Ammon's horn (tissue), 1 donor: ENCODE data around the gene ALDOA.

Experiments
- DNase-seq: peaks from one replicate; pipeline ENCODE4 v3.0.0-alpha.2; 2016; ENCODE audit warnings: low spot score

Gene ALDOA

GRCh38 chr16:30069611-30070462 lies 4.3 kb downstream of the ALDOA start:
- no peak for DNase-seq

GRCh38 chr16:30070490-30070889 lies 4.9 kb downstream of the ALDOA start:
- DNase-seq: no peak

DNA sequence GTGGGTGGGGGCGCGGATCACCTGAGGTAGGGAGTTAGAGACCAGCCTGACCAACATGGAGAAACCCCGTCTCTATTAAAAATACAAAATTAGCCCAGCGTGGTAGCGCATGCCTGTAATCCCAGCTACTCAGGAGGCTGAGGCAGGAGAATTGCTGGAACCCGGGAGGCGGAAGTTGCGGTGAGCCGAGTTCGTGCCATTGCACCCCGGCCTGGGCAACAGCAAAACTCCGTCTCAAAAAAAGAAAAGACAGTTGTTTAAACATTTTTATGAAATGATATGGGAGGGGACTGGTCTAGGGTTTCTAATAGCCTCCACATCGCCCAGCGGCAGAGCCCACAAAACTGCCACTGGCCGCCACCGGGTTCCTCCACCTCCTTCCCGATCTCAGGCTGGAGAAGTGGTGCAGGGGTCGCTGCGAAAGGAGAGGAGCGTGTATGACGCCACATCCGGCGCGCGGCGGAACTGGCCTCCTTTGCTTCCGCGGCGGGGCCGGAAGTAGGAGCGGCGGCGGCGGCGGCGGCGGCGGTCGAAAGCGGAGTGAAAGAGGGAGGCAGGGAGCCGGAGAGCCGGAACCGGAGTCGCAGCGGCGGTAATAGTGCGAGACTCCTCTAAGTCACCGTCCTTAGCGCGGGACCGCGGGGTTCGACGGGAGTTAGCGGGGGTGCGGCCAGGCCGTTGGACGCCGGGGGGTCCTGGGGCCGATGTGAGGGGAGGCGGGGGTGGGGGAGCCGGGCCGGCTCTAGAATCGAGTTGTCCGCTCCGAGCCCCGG lies 10.1 kb downstream of the ALDOA start, which contains the start of gene PPP4C:
TSS of gene PPP4C (plus strand) at position 492 of the 773 bp plus-strand sequence. CDS start 384 bp downstream, outside the sequence.
- peak; percentile 94 for DNase-seq

DNA sequence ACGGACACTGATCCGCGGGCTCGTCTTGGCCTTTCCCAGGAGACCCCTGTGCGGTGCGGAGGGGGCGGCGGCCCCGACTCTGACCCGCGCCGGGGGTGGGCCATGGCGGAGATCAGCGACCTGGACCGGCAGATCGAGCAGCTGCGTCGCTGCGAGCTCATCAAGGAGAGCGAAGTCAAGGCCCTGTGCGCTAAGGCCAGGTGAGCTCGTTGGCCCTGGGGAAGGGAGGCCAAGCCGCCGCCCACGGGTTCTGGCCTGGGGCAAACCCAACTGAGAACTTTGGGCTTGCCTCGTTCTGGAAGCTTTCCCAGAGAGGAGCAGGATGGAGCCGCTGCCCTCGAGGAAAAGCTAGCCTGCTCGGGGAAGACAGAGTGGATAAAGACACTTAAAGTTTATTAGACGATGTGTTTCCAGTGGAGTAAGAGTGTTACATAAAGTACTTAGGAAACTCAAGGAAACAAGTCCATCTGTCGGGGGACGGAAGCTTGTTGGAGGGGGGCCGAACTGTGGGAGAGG lies 10.8 kb downstream of the ALDOA start:
- no peak for DNase-seq

GRCh38 chr16:30077656-30078055 lies 12.1 kb downstream of the ALDOA start:
- no peak for DNase-seq

DNA sequence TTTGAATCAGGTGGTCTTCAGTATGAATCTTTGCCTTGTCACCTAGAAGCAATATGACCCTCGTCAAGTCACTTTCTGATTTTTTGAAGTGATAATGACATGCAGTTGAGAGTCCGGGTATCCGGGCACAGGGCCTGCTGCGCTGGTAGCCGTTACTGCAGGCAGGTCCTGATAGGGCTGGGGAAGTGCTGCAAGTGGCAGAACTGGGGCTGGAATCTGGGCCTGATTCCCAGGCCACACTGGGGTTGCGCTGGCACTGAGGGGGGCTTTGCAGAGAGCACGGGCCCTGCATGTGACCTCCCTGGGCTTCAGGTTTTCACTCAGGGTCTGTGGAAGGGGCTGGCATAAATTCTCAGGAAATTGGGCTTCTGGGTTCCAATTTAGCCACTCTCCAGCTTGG lies 13.2 kb downstream of the ALDOA start:
- DNase-seq: no peak

- DNase-seq: no peak
These were observed 13.9 kb downstream of the ALDOA start for GRCh38 chr16:30079480-30079879.

DNA sequence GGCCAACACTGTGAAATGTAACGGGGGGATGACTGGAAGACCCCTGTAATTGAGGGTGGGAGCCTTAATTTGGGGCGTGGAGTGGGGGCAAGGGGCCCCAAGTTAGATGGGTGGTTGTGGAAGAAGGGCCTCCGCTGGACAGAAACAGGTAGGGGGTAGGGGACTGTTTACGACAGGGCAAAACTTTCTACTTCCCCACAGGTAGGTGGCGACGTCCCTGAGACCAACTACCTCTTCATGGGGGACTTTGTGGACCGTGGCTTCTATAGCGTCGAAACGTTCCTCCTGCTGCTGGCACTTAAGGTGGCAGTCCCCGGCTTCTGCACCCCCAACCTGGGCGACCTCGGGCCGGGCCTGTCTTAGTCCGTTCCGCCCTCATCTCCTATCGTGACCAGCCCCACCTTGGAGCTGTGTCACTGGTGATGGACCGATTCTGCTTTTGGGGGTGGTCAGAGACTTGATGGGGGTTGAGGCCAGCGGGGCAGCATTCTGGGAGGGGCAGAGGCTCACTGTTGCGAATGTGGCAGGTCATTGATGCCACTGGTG lies 17.1 kb downstream of the ALDOA start:
- DNase-seq: no peak

GRCh38 chr16:30083216-30084055 lies 17.9 kb downstream of the ALDOA start:
- DNase-seq: no peak

DNA sequence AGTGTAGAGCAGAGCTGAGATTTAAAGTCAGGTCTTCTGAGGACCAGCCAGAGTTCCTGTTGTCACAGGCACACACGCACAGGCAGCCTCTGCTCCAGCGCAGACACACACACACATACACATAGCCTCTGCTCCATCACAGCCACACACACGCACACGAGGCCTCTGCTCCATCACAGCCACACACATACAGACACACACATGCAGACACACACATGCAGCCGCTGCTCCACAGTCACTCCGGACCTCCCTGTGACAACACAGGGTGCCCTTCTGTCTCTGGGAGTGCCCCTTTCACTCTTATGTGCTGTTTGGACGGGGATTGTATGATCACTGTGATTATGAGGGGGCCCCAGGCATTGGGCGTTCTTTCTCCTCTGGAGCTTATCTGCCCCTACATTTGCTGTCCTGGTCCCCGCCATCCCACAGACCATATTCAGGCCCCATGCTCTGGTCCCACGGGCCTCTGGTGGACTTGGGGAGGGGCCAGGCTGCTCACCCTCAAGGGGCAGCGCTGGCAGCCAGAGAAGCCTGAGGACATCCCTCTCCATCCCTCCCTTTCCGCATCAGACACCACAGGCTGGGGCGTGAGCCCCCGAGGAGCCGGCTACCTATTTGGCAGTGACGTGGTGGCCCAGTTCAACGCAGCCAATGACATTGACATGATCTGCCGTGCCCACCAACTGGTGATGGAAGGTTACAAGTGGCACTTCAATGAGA lies 18.7 kb downstream of the ALDOA start:
- DNase-seq: no peak

GRCh38 chr16:30084816-30085159 lies 19.2 kb downstream of the ALDOA start:
- no peak for DNase-seq

GRCh38 chr16:30085247-30085646 lies 19.7 kb downstream of the ALDOA start:
- no peak for DNase-seq

- no peak for DNase-seq
These were observed 20.3 kb downstream of the ALDOA start for GRCh38 chr16:30085820-30086219.

DNA sequence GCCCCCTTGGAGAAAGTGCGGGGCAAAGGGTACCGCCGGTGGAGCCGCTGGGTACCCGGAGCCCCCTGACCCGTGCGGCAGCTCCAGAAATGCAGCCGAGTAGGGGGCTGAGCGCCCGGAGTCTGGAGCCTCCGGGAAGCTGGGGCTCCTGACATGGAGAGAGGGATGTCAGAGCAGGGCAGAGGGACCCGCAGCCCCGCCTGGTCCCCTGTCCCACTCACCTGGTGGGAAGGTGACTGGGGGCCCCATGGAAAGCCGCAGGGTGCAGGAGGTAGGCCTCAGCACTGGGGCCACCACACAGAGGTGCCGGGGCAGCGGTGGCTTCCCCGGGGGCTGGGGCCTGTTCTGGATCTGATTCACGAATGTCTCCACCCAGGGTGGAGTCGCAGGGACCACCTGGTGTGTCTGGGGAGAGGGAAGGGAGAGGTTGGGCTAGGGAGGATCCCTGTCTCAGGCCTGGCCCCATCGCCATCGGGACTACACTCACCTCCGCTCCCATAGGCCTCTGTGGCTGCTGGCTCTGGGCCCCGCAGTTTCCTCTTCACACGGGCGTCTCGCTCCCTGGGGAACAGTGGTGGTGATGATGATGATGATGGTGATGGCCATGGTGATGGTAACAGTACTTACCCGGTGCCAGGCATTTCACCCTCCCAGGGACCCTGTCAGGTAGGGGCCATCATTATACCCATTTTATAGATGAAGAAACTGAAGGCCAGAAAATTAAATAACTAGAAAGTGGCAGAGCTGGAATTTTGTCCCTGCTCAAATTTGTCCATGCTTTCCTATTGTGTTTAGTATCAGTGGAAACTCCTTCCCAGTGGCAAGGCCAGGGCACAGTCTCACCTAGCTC lies 21.0 kb downstream of the ALDOA start:
- no peak for DNase-seq

DNA sequence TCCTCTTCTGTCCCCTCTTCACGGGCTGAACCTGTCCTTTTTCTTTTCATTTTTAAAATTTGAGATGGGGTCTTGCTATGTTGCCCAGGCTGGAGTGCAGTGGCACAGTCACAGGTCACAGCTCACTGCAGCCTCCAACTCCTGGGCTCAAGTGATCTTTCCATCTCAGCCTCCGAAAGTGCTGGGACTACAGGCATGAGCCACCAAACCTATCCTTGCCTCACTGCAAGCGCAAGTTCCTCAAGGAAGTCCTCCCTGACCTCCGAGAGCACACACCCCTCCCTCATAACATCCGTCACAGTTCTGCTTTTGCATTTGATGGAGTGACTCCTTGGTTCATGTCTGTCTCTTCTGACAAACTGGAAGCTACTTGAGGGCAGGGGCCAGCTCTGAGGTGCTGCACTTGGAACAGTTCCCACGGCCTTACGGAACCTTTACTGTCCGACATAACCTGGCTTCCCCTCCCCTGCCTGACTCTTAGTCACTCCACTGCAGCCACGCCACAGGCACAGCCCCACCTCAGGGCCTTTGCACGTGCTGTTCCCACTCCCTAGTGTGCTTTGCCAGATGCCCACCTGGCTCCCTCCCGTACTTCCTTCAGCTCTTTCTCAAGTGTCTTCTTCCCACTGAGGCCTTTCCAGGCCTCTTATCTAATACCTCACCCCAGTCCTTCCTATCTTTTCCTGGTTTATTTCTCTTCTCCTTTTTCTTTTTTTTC lies 21.8 kb downstream of the ALDOA start:
- no peak for DNase-seq

- no peak for DNase-seq
These were observed 22.8 kb downstream of the ALDOA start for GRCh38 chr16:30088237-30088831.

- DNase-seq: no peak
These were observed 23.5 kb downstream of the ALDOA start for GRCh38 chr16:30088832-30089624.

DNA sequence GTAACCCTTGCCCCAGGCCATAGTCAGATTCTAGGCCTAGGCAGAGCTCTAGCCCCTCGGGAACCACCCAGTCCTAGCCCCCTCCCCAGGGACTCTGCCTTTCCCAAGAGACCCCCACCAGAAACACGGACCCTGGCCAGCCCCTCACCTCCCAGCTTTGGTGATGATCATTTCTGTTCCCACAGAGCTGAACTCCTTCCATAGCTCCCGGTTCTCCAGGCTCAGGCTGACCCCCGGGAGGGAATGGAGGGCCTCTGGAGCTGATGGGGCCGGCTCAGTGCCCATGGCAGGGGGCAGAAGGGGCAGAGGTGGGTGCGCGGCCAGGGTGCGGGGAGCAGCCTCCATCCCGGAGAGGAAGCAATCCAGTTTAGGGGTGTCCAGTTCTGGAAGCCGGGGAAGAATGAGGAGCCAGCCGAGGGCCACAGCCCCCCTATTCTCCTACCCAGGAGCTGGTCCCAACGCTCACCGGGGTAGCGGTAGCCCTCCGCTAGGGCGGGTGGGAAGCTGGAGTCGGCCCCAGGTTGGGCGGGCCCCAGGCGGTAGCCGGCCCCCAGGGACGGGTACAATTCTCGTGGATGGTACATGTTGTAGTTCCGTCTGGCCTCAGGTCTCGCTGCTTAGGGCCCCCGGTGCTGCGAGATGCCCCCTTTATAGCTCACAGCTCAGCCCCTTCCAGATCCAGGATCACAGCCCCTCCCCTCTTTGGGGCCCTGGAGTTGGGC lies 25.2 kb downstream of the ALDOA start:
- DNase-seq: no peak
